ENCODE measurements around the gene DHRS11. TPM values are rescaled to one million over a fixed set of nuclear protein-coding genes. Genes with fewer than 3 reads are reported as not detected.

DHRS11 gene
- total RNA-seq, 1 experiment from 2014 or later: 11.8 TPM

GRCh38 chr17:36553459-36553858, 38.2 kb upstream of the DHRS11 start:
- in situ Hi-C loops (cut with HindIII; ENCODE audit: low pct_unique_long_range_greater_than_20kb, low sequenced_read_pairs) (no loop called here), intact Hi-C loops (cut with micrococcal nuclease; ENCODE audit: unreplicated experiment) (no loop called here)
- ChIA-PET CTCF (no interaction called here), POLR2A (no interaction called here)
- TF ChIP-seq TCF7L2 (IDR thresholded peaks at IDR 0.05; ENCODE audit: low read depth, low read length): no peak
- TF ChIP-seq, protein P1, sequence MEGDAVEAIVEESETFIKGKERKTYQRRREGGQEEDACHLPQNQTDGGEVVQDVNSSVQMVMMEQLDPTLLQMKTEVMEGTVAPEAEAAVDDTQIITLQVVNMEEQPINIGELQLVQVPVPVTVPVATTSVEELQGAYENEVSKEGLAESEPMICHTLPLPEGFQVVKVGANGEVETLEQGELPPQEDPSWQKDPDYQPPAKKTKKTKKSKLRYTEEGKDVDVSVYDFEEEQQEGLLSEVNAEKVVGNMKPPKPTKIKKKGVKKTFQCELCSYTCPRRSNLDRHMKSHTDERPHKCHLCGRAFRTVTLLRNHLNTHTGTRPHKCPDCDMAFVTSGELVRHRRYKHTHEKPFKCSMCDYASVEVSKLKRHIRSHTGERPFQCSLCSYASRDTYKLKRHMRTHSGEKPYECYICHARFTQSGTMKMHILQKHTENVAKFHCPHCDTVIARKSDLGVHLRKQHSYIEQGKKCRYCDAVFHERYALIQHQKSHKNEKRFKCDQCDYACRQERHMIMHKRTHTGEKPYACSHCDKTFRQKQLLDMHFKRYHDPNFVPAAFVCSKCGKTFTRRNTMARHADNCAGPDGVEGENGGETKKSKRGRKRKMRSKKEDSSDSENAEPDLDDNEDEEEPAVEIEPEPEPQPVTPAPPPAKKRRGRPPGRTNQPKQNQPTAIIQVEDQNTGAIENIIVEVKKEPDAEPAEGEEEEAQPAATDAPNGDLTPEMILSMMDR (IDR thresholded peaks at IDR 0.05): no peak
- no peak for TF ChIP-seq SIN3A (IDR thresholded peaks at IDR 0.05; ENCODE audit: borderline replicate concordance, insufficient read depth, low read depth, low read length)
- TF ChIP-seq REST (IDR thresholded peaks at IDR 0.05; ENCODE audit: insufficient read depth in 1 of 2, low read depth in 2 of 2, low read length in 1 of 2): no peak
- TF ChIP-seq POLR2AphosphoS5 (IDR thresholded peaks at IDR 0.05; ENCODE audit: low read depth, low read length): no peak
- Histone ChIP-seq H3K4me3 (ENCODE audit: low read depth in 2 of 2, low read length in 2 of 2) (no peak overlapping the region), H3K4me1 (ENCODE audit: control insufficient read depth, insufficient read depth, low read length) (no peaks in the 10 kb centered on the region), H3K27ac (ENCODE audit: low read length) (no peak overlapping the region), H3K36me3 (ENCODE audit: control insufficient read depth, insufficient read depth, low read length) (peaks cover 2% of the 10 kb centered on the region), H3K9me3 (ENCODE audit: control insufficient read depth, insufficient read depth, low read depth, low read length) (no peaks in the 10 kb centered on the region), H3K27me3 (ENCODE audit: control insufficient read depth, insufficient read depth, low read length) (no peaks in the 10 kb centered on the region)
- BruUV-seq (replicated peaks): no TSS peak
- DNase-seq (ENCODE audit: low read depth, low spot score): no peak
- ATAC-seq: no peak

DNA sequence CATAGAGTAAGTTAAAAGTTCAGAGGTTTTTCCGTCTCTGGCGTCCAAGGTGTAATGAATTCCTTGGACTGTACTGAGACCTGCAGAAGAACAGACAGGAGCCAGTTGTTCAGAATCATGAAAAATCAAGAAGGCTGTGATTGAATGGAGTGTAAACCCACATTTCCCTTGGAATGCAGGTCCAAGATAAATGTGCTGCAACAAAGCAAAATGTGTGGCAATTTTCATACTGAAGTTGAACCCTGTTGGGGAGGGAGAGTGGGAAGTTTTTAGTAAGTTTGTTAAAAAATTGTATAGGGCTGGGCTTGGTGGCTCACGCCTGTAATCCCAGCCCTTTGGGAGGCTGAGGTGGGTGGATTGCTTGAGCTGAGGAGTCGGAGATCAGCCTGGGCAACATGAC, 25.6 kb upstream of the DHRS11 start:
- ATAC-seq (no peak), DNase-seq (ENCODE audit: low read depth, low spot score) (no peak)
- no peaks in the 10 kb centered on the region for H3K27me3 ChIP-seq (ENCODE audit: control insufficient read depth, insufficient read depth, low read length)
- intact Hi-C loops (cut with micrococcal nuclease; ENCODE audit: unreplicated experiment) (no loop called here), in situ Hi-C loops (cut with HindIII; ENCODE audit: low pct_unique_long_range_greater_than_20kb, low sequenced_read_pairs) (no loop called here)
- BruUV-seq (replicated peaks): no TSS peak
- no peaks in the 10 kb centered on the region for H3K9me3 ChIP-seq (ENCODE audit: control insufficient read depth, insufficient read depth, low read depth, low read length)
- H3K36me3 ChIP-seq (ENCODE audit: control insufficient read depth, insufficient read depth, low read length): peaks cover 4% of the 10 kb centered on the region
- CTCF ChIA-PET: no interaction called here
- no peak overlapping the region for H3K4me3 ChIP-seq (ENCODE audit: low read depth in 2 of 2, low read length in 2 of 2)
- H3K4me1 ChIP-seq (ENCODE audit: control insufficient read depth, insufficient read depth, low read length): no peaks in the 10 kb centered on the region
- H3K27ac ChIP-seq (ENCODE audit: low read length): no peak overlapping the region
- TF ChIP-seq TCF7L2 (IDR thresholded peaks at IDR 0.05; ENCODE audit: low read depth, low read length) (no peak), POLR2AphosphoS5 (IDR thresholded peaks at IDR 0.05; ENCODE audit: low read depth, low read length) (no peak), SIN3A (IDR thresholded peaks at IDR 0.05; ENCODE audit: borderline replicate concordance, insufficient read depth, low read depth, low read length) (no peak), REST (IDR thresholded peaks at IDR 0.05; ENCODE audit: insufficient read depth in 1 of 2, low read depth in 2 of 2, low read length in 1 of 2) (no peak)
- TF ChIP-seq, protein P1 (IDR thresholded peaks at IDR 0.05): no peak
- POLR2A ChIA-PET: interaction anchor here (0.6 kb wide), 1 partner anchor 28 kb away, joined by 3 read pairs; no protein-coding TSS in a partner anchor

All from Panc1 (cell line).